Duodenal mucosa (tissue), 2 donors: ENCODE data around the gene CCDC83.

Experiments
- H3K27ac ChIP-seq: one replicate; pipeline ENCODE4 v1.7.0; 2013; ENCODE audit warnings: low read depth, low read length
- H3K27me3 ChIP-seq, 2 donors: one replicate each; pipeline ENCODE4 v1.7.0; 2013; ENCODE audit warnings: low read length in 2 of 2, control low read depth in 1 of 2; ENCODE audit not compliant: insufficient read depth in 2 of 2, control insufficient read depth in 1 of 2
- H3K36me3 ChIP-seq, 2 donors: one replicate each; pipeline ENCODE4 v1.7.0; 2013; ENCODE audit warnings: low read length in 2 of 2, control low read depth in 1 of 2; ENCODE audit not compliant: insufficient read depth in 2 of 2, control insufficient read depth in 1 of 2
- H3K4me1 ChIP-seq, 2 donors: one replicate each; pipeline ENCODE4 v1.7.0; 2013; ENCODE audit warnings: low read length in 2 of 2, control low read depth in 1 of 2; ENCODE audit not compliant: insufficient read depth in 2 of 2, control insufficient read depth in 1 of 2
- H3K4me3 ChIP-seq, 2 donors: one replicate each; pipeline ENCODE4 v1.7.0; 2013; ENCODE audit warnings: low read length in 2 of 2, low read depth in 1 of 2
- H3K9ac ChIP-seq, 2 donors: one replicate each; pipeline ENCODE4 v1.7.0; 2013; ENCODE audit warnings: low read length in 2 of 2, low read depth in 1 of 2
- H3K9me3 ChIP-seq, 2 donors: one replicate each; pipeline ENCODE4 v1.7.0; 2013; ENCODE audit warnings: low read length in 2 of 2, control low read depth in 1 of 2; ENCODE audit not compliant: control insufficient read depth in 1 of 2

Gene CCDC83

GRCh38 chr11:85855341-85855656 lies at the start of gene CCDC83:
TSS of gene CCDC83 (plus strand) at chr11:85855383. CDS start at chr11:85865124, 9,741 bp downstream.
- peak within 1 kb of the TSS; percentile 61 to 72 for H3K9ac ChIP-seq
- H3K36me3 ChIP-seq: no peaks in the 10 kb centered on the region
- H3K27me3 ChIP-seq: no peaks in the 10 kb centered on the region
- H3K4me3 ChIP-seq: peak within 1 kb of the TSS; percentile 75 to 93
- H3K4me1 ChIP-seq: peaks cover 0 to 3% of the 10 kb centered on the region in 2 donors
- H3K9me3 ChIP-seq: no peaks in the 10 kb centered on the region
- peak within 1 kb of the TSS; percentile 75 for H3K27ac ChIP-seq

GRCh38 chr11:85805387-85805786 lies 49.8 kb upstream of the CCDC83 start:
- Histone ChIP-seq H3K4me1 (peaks cover 23% of the 10 kb centered on the region in 2 donors), H3K9ac (no peak overlapping the region), H3K9me3 (no peaks in the 10 kb centered on the region), H3K27ac (no peak overlapping the region), H3K36me3 (no peaks in the 10 kb centered on the region), H3K4me3 (no peak overlapping the region), H3K27me3 (no peaks in the 10 kb centered on the region)

- Histone ChIP-seq H3K4me3 (no peak overlapping the region), H3K27me3 (no peaks in the 10 kb centered on the region), H3K9ac (no peak overlapping the region), H3K27ac (no peak overlapping the region), H3K36me3 (no peaks in the 10 kb centered on the region), H3K9me3 (no peaks in the 10 kb centered on the region), H3K4me1 (peaks cover 19 to 21% of the 10 kb centered on the region in 2 donors)
Measured at GRCh38 chr11:85806016-85806415, 49.2 kb upstream of the CCDC83 start.

- peaks cover 14 to 27% of the 10 kb centered on the region in 2 donors for H3K4me1 ChIP-seq
- H3K4me3 ChIP-seq: no peak overlapping the region
- no peaks in the 10 kb centered on the region for H3K9me3 ChIP-seq
- no peak overlapping the region for H3K27ac ChIP-seq
- H3K9ac ChIP-seq: no peak overlapping the region
- H3K36me3 ChIP-seq: no peaks in the 10 kb centered on the region
- H3K27me3 ChIP-seq: no peaks in the 10 kb centered on the region
Measured at GRCh38 chr11:85806876-85807275, 48.3 kb upstream of the CCDC83 start.

- H3K4me3 ChIP-seq: peak overlapping the region; percentile 80 to 95
- no peak overlapping the region for H3K27ac ChIP-seq
- H3K36me3 ChIP-seq: no peaks in the 10 kb centered on the region
- H3K9ac ChIP-seq: peak overlapping the region in 1 of 2 donors; percentile 78
- peaks cover 27 to 35% of the 10 kb centered on the region in 2 donors for H3K4me1 ChIP-seq
- no peaks in the 10 kb centered on the region for H3K27me3 ChIP-seq
- H3K9me3 ChIP-seq: no peaks in the 10 kb centered on the region
Measured at GRCh38 chr11:85809191-85809590, 46.0 kb upstream of the CCDC83 start.

- Histone ChIP-seq H3K27ac (no peak overlapping the region), H3K36me3 (no peaks in the 10 kb centered on the region), H3K9ac (peak overlapping the region; percentile 72 to 78), H3K27me3 (no peaks in the 10 kb centered on the region), H3K9me3 (no peaks in the 10 kb centered on the region), H3K4me1 (peaks cover 34 to 40% of the 10 kb centered on the region in 2 donors), H3K4me3 (peak overlapping the region; percentile 80 to 95)
Measured at GRCh38 chr11:85809863-85810262, 45.3 kb upstream of the CCDC83 start.

GRCh38 chr11:85810521-85810870 lies 44.7 kb upstream of the CCDC83 start:
- no peaks in the 10 kb centered on the region for H3K9me3 ChIP-seq
- H3K9ac ChIP-seq: peak overlapping the region; percentile 72 to 78
- H3K36me3 ChIP-seq: no peaks in the 10 kb centered on the region
- H3K27me3 ChIP-seq: no peaks in the 10 kb centered on the region
- H3K4me3 ChIP-seq: peak overlapping the region; percentile 80 to 95
- H3K4me1 ChIP-seq: peaks cover 35 to 40% of the 10 kb centered on the region in 2 donors
- H3K27ac ChIP-seq: peak overlapping the region; percentile 70

GRCh38 chr11:85810871-85811611 lies 44.1 kb upstream of the CCDC83 start, which contains the start of gene SYTL2:
TSS of gene SYTL2 (minus strand) at chr11:85811141. CDS start at chr11:85757725, 53,416 bp downstream.
- peak within 1 kb of the TSS; percentile 70 for H3K27ac ChIP-seq
- no peaks in the 10 kb centered on the region for H3K27me3 ChIP-seq
- peak within 1 kb of the TSS; percentile 72 to 78 for H3K9ac ChIP-seq
- H3K4me3 ChIP-seq: peak within 1 kb of the TSS; percentile 80 to 95
- peaks cover 35 to 40% of the 10 kb centered on the region in 2 donors for H3K4me1 ChIP-seq
- no peaks in the 10 kb centered on the region for H3K36me3 ChIP-seq
- no peaks in the 10 kb centered on the region for H3K9me3 ChIP-seq

GRCh38 chr11:85811624-85812023 lies 43.6 kb upstream of the CCDC83 start:
- peak overlapping the region in 1 of 2 donors; percentile 56 for H3K9ac ChIP-seq
- H3K36me3 ChIP-seq: no peaks in the 10 kb centered on the region
- no peak overlapping the region for H3K27ac ChIP-seq
- peaks cover 35 to 40% of the 10 kb centered on the region in 2 donors for H3K4me1 ChIP-seq
- H3K4me3 ChIP-seq: peak overlapping the region; percentile 63 to 95
- H3K27me3 ChIP-seq: no peaks in the 10 kb centered on the region
- H3K9me3 ChIP-seq: no peaks in the 10 kb centered on the region

- Histone ChIP-seq H3K4me3 (no peak overlapping the region), H3K27me3 (no peaks in the 10 kb centered on the region), H3K9ac (no peak overlapping the region), H3K4me1 (peaks cover 35 to 40% of the 10 kb centered on the region in 2 donors), H3K27ac (no peak overlapping the region), H3K9me3 (no peaks in the 10 kb centered on the region), H3K36me3 (no peaks in the 10 kb centered on the region)
Measured at GRCh38 chr11:85813721-85814120, 41.5 kb upstream of the CCDC83 start.
